ENCODE results near the gene GBF1. TPM values are rescaled to one million over a fixed set of nuclear protein-coding genes. Genes with fewer than 3 reads are reported as not detected.

GBF1 gene
- polyA plus RNA-seq, 1 donor from 2014 or later: 14.9 TPM

DNA sequence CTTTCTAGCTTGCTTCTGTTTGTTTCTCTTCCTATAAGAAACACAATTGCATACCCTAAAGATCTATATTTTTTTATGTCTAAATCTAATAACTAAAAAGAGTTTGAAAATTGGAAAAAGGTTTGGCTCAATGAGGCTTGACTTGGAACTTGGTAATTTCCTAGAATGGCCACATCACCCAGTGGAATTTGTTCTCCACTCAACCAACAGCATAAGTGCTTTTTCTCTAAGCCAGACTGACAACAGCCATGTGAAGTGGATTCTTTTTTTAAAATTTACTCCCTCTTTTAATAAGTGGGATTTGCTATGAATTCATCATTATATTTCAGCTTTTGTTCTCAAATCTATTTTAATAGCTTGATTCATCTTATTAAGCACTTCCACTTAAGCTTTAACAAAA is 33.8 kb downstream of the GBF1 start:
- Histone ChIP-seq H3K9me3 (ENCODE audit: low read length) (no peaks in the 10 kb centered on the region), H3K4me2 (ENCODE audit: low read length) (no peak overlapping the region), H4K20me1 (ENCODE audit: insufficient read depth) (no peaks in the 10 kb centered on the region), H3K9ac (ENCODE audit: low read length) (no peak overlapping the region), H3K27ac (ENCODE audit: low read length) (no peak overlapping the region), H3K4me3 (ENCODE audit: low read length) (no peak overlapping the region), H3K27me3 (ENCODE audit: insufficient read depth, low read depth, low read length) (no peaks in the 10 kb centered on the region), H3F3A (ENCODE audit: insufficient read depth, low read length, poor library complexity, severe bottlenecking) (no peaks in the 10 kb centered on the region), H3K79me2 (replicated peaks; ENCODE audit: insufficient read depth, low read length) (peaks cover 10% of the 10 kb centered on the region), H3K36me3 (ENCODE audit: insufficient read depth, low read length) (no peaks in the 10 kb centered on the region), H3K9me2 (ENCODE audit: insufficient read depth, low read length) (no peaks in the 10 kb centered on the region), H2AFZ (ENCODE audit: low read depth, low read length) (no peak overlapping the region)
- TF ChIP-seq RAD21 (conservative IDR thresholded peaks at IDR 0.05) (no peak), EZH2 (IDR thresholded peaks at IDR 0.05; ENCODE audit: borderline replicate concordance, insufficient read depth, low read length, poor library complexity, severe bottlenecking) (no peak), MXI1 (conservative IDR thresholded peaks at IDR 0.05; ENCODE audit: poor library complexity, severe bottlenecking) (no peak), SMC3 (conservative IDR thresholded peaks at IDR 0.05; ENCODE audit: poor library complexity) (no peak), EP300 (conservative IDR thresholded peaks at IDR 0.05; ENCODE audit: poor library complexity, severe bottlenecking) (no peak), POLR2AphosphoS5 (IDR thresholded peaks at IDR 0.05) (no peak), TAF1 (IDR thresholded peaks at IDR 0.05; ENCODE audit: low read depth) (no peak)
- TF ChIP-seq, protein P1, sequence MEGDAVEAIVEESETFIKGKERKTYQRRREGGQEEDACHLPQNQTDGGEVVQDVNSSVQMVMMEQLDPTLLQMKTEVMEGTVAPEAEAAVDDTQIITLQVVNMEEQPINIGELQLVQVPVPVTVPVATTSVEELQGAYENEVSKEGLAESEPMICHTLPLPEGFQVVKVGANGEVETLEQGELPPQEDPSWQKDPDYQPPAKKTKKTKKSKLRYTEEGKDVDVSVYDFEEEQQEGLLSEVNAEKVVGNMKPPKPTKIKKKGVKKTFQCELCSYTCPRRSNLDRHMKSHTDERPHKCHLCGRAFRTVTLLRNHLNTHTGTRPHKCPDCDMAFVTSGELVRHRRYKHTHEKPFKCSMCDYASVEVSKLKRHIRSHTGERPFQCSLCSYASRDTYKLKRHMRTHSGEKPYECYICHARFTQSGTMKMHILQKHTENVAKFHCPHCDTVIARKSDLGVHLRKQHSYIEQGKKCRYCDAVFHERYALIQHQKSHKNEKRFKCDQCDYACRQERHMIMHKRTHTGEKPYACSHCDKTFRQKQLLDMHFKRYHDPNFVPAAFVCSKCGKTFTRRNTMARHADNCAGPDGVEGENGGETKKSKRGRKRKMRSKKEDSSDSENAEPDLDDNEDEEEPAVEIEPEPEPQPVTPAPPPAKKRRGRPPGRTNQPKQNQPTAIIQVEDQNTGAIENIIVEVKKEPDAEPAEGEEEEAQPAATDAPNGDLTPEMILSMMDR (IDR thresholded peaks at IDR 0.05; ENCODE audit: poor library complexity, severe bottlenecking): no peak
- TF ChIP-seq, protein P2, sequence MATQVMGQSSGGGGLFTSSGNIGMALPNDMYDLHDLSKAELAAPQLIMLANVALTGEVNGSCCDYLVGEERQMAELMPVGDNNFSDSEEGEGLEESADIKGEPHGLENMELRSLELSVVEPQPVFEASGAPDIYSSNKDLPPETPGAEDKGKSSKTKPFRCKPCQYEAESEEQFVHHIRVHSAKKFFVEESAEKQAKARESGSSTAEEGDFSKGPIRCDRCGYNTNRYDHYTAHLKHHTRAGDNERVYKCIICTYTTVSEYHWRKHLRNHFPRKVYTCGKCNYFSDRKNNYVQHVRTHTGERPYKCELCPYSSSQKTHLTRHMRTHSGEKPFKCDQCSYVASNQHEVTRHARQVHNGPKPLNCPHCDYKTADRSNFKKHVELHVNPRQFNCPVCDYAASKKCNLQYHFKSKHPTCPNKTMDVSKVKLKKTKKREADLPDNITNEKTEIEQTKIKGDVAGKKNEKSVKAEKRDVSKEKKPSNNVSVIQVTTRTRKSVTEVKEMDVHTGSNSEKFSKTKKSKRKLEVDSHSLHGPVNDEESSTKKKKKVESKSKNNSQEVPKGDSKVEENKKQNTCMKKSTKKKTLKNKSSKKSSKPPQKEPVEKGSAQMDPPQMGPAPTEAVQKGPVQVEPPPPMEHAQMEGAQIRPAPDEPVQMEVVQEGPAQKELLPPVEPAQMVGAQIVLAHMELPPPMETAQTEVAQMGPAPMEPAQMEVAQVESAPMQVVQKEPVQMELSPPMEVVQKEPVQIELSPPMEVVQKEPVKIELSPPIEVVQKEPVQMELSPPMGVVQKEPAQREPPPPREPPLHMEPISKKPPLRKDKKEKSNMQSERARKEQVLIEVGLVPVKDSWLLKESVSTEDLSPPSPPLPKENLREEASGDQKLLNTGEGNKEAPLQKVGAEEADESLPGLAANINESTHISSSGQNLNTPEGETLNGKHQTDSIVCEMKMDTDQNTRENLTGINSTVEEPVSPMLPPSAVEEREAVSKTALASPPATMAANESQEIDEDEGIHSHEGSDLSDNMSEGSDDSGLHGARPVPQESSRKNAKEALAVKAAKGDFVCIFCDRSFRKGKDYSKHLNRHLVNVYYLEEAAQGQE (IDR thresholded peaks at IDR 0.05; ENCODE audit: borderline replicate concordance): no peak

DNA sequence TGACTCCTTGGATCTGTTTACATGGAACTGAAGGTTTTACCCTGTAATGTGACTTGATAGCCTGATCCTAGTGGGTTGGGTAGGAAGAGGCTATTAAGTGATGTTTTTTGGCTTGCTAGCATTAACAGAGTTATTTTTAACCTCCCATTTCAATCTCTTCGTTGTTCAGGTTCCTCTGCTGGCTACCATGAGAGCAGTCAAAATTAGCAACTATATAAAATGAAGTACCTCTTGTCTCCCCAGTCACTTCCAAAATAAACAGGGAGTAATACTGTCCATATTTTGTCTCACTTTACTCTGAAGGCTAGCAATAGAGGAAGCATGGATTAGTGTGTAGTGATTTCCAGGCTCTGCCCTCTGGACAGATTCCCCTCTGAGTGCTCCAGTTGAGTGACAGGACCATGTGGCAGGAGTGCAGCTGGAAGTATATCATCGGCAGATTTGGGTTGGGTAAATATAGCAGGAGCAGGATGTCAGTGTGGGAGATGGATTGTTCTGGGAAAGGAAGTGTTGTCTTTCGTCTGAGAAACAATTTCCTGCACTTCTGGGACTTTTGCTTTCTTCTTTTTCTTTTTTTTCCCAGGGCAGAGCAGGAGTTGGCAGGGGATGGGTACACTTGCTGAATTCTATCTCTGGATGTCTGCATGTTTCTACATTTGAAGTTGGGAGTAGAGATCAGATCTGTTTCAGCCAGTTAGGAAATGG is 35.2 kb downstream of the GBF1 start:
- Histone ChIP-seq H3K9me2 (ENCODE audit: insufficient read depth, low read length) (no peaks in the 10 kb centered on the region), H3K27ac (ENCODE audit: low read length) (no peak overlapping the region), H3K9ac (ENCODE audit: low read length) (no peak overlapping the region), H3K9me3 (ENCODE audit: low read length) (no peaks in the 10 kb centered on the region), H4K20me1 (ENCODE audit: insufficient read depth) (no peaks in the 10 kb centered on the region), H3K4me3 (ENCODE audit: low read length) (no peak overlapping the region), H3K36me3 (ENCODE audit: insufficient read depth, low read length) (no peaks in the 10 kb centered on the region), H3K27me3 (ENCODE audit: insufficient read depth, low read depth, low read length) (no peaks in the 10 kb centered on the region), H2AFZ (ENCODE audit: low read depth, low read length) (no peak overlapping the region), H3K4me2 (ENCODE audit: low read length) (no peak overlapping the region), H3K79me2 (replicated peaks; ENCODE audit: insufficient read depth, low read length) (peaks cover 13% of the 10 kb centered on the region), H3F3A (ENCODE audit: insufficient read depth, low read length, poor library complexity, severe bottlenecking) (no peaks in the 10 kb centered on the region)
- TF ChIP-seq POLR2AphosphoS5 (IDR thresholded peaks at IDR 0.05): no peak
- TF ChIP-seq, protein P1 (IDR thresholded peaks at IDR 0.05; ENCODE audit: poor library complexity, severe bottlenecking): no peak

All from neural cell (in vitro differentiated cells).